GM18867 (cell line): ENCODE data around the gene GPR161.

Source experiments
- ATAC-seq: cut with Tn5 transposase; IDR thresholded peaks from one replicate; pipeline ENCODE4 v1.9.1; 2021; ENCODE audit warnings: mild to moderate bottlenecking, moderate library complexity; ENCODE audit not compliant: unreplicated experiment

The GPR161 gene

DNA sequence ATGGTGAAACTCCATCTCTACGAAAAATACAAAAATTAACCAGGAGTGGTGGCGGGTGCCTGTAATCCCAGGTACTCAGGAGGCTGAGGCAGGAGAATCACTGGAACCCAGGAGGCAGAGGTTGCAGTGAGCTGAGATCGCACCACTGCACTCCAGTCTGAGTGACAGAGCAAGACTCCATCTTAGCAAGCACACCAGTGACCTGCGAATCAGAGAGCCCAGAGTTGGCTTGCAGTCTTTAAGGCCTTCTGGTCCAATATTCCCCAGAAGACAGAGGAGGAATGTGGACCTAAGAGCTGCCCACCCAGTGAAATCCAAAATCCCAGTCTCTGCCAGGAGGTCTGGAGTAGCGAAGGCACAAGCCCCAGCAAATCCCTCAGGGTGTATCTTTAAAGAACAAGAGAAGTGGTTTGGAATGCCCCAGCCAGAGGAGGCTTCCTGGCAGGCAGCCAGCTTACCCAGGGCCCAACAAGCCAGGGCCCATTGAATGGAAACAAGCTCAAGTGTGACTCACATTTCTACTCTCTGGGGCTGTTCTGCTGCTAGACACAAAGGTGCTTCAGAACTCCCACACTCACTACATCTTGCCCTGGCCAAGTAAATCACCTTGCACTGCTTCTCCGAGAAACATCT is 23.9 kb downstream of the GPR161 start:
- ATAC-seq, result no peak

DNA sequence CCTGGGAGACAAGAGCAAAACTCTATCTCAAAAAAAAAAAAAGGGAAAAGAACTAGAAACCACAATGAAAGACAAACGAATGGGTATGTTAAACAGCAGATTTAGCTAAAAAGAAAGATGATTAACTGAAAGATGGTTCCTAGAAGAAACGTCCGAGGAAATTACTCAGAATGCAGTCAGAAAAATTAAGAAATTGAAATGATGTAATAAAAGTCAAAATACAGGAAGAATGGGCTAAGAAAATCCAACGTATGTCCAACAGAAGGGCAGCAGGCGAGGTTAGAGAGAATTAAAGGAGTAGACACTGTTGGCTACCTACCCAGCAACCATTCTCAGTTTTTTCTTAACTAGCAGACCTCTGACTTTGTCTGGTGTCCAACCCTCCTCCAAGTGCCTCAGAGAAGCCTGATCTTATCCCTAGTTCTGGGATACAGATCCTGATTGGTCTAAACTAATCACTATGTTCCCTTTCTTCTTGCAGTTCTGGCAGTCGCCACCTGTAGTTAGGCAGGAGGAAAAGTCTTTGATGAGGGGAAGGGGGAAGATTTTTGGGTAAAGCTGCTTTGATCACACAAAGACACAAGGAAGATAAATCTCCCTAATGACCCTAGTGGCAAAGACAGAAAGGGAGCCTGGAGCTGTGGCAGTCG is 25.7 kb downstream of the GPR161 start:
- ATAC-seq, result no peak

DNA sequence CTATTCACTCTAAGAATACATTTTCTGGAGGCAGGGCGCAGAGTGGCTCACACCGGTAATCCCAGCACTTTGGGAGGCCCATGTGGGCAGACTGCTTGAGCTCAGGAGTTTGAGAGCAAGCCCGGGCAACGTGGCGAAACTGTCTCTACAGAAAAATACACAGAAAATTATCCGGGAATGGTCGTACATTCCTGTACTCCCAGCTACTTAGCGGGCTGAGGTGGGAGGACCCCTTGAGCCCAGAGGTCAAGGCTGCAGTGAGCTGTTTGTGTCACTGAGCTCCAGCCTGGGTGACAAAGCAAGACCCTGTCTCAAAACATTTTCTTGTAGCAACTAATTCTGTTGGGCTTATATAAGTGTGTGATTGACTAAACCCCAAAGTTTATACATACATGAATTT is 30.5 kb downstream of the GPR161 start:
- ATAC-seq, result no peak

DNA sequence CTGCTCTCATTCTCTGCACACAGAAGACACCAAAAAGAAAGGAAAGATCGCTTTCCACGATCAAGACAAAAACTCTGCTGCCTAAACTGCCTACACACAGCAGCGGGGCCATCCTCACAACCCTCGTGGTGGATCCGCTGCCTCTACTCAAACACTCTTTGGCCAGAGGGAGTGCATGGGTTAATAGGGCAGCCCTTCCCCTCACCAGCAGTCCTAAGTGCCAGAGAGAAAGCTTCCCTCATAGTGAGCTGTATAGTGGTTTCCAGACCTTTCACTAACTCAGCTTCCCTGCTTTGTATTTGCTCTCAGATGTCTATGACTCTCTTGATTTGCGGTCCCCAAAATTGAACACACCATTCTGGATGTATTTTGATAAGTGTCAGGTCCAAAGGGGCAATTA is 30.9 kb downstream of the GPR161 start:
- ATAC-seq, result no peak

DNA sequence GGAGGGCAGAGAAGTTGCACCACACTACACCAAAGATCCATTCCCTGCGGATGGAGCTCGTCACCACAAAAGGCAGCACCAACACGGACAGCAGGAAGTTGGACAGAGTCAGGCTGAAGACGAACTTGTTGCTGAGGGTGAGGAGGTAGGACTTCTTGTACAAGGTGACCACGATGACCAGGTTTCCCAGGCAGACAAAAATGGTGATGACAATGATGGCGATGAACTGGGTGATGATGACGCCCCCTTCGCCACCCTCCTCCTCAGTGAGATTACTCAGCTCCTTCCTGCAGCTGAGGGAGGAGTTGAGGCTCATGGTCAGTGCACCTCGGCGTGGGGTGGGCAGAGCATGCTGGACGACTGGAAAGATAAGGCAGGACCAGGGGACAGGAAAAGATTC is 32.2 kb downstream of the GPR161 start:
- ATAC-seq, result no peak

DNA sequence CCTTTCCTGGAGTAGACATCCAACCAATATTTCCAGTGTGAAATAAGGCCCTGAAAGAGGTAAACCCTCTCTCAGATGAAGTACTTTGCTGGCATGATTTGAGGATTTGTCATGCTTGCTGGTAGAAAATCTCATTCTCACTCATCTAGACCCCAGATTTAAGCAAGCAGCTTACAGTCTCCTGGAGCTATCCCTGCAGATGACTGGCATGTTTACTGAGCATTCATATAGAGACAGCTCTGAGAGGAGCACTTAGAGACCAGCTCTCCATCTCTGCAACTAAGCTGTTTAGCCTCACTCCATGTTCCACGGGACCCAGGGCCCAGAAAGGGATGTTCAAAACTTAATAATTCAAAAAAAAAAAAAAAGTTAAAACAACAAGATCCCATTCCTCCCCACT is 34.2 kb downstream of the GPR161 start:
- no peak for ATAC-seq

DNA sequence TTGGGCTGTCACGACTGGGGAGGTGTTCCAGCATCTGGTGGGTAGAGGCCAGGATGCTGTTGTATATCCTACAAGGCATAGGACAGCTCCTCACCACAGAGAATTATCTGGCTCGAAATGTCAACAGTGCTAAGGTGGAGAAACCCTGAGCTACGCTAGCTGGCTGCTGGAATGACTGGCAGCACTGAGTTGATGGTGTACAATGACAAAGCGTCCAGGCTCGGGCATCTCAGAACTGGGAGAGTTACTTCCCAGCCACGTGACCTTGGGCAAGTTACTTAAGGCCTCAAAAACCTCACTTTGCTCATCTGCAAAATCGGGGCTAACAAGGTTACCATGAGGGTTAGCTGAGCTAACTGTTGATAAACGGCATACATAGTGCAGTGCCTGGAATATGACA is 35.4 kb downstream of the GPR161 start:
- ATAC-seq, result no peak

DNA sequence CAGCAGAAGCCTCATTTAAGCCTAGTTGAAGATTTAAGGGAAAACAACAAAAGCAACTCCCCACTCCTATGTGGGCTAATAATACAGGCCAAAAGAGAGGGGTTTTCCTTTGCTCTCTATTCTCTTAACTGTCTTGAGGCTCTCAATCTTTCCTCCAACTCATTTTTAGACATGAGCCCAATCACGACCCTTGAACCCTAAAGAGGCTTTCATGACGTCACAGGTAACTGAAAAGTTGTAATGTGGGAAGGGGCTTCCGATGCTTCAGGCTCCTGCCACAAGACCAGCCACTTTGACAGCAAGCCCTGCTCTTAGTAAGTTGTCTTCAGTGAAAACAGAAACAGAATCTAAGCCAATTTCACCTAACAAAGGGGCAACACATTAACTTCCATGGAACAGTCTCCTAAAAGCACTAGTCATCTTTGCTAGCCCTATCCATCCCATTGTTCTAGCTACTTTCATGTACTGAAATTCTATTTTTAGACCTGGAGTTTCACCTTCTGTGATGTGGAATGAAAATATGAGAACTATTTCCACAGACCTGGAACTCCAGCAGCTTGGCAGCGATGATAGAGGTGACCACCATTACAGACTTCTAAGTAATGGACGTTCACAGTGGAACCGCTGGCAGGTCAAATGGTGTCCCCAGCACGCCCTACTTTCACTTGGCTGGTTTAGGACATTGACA is 36.3 kb downstream of the GPR161 start:
- ATAC-seq, result no peak

DNA sequence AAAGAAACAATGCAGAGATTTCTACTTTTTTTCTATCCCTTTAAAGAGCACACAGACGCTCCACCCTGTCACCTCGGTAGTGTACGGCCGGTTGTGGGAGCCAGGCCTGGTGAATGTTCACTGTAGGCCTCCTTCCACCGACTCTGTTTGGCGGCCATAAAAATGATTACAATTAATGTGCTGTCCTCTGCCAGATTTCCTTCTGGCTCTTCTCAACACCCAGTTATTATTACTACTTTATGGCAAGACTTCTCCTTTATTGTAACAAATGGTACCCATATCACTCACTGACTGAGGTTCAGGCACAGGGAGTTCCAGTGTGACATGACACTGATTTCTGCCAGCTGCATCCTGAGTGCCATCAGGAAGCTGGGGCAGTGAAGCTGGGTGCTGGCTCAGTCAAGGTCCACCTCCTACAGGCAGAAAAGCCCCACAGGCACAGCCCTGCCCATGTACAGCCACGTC is 37.4 kb downstream of the GPR161 start:
- no peak for ATAC-seq

DNA sequence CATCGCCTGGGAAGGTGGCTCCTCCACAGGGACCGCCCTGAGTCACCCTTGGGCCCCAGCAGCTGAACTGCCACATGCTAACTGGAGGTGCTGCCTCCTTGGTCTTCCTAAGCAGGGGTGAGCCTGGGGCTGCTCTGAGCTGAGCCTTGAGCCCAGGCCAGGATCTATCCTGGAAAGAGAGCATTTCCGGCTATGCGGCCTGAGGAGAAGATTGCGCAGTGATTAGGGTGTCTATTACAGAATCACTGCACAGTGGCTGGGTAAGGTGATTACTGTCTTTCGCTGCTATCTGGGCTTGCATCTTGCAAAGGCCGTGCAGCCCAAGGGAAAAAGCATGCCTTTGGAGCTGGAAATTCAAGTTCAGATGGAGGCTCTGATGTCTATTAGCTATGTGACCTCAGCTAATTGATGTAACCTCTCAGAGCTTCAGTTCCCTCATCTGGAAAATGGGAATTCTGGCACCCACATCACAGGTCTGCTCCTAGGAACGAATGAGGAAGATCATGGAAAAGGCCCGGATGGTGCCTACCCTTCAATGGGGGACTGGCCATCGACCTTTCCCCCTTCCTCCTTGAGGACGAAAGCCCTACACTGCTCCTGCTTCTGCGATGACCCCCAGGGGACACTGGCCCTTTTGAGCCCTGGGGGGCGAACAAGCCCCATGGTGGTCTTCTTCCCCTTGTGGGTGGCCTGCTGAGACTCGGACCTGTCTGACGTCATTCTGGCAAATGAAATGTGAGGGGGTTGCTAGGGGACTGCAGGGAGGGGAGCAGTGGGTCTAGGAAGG is 38.0 kb downstream of the GPR161 start:
- ATAC-seq, result no peak

DNA sequence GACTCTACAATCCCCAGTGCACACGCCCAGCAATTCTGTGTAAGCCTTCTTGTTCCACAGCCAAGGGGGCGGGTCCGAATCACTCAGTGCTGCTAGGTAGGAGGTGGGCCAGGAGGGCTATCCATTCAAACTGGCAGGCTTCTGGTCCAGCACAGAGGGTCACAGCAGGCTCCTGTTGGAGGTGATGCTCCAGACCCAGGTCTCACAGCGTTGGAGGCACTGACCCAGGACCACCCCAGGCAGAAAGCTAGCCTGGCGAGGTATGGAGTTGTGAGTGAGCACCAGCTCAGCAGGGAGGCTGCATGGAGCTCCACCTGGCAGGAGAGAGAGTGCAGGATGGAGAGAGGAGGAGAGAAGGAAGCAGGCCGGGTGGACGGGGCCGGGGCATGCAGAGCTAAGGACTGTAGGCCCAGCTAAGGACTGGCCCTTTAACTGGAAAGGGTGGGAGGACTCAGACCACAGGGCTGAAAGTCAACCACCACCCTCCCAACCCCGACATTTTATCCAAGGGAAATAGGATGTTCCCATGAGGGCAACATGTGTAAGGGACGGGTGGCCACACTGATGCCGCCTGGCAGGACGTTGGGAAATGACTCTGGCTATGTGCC is 38.7 kb downstream of the GPR161 start:
- ATAC-seq, result no peak

DNA sequence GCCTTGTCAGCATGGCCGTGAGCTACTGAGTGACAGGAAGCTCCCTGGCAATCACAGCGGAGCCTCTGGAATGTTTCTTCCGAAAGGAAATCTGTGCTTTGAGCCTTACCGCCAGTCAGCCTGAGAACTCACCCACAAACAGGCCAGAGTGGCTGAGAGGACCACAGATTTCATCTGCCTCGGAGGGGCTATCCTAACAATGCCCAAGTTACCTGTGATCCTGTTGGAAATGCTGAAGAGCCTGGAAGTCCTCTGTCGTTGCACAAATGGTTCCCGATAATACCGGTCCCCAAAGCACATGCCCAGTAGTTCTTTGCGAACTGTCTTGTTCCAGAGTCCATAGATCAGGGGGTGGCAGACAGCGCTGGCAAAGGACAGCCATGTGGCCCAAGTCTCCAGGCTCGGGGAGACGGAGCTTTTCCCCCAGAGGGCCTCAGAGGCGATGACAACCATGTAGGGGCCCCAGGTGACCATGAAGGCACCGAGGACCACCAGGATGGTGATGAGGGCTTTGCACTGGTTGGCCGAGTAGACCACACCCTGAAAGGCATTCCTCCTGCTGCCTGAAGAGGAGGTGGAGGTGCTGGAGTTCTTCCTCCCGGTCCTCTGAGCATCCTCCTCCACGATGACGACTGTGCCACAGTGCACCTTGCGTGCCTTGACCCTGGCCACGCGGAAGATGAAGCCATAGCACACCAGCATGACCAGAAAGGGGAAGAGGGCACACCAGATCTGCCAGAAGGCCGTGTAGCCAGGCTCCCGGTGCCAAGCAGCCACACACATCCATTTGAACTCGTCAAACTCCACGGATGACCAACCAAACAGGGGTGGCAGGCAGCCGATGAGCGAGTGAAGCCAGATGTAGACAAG is 40.2 kb downstream of the GPR161 start:
- no peak for ATAC-seq

DNA sequence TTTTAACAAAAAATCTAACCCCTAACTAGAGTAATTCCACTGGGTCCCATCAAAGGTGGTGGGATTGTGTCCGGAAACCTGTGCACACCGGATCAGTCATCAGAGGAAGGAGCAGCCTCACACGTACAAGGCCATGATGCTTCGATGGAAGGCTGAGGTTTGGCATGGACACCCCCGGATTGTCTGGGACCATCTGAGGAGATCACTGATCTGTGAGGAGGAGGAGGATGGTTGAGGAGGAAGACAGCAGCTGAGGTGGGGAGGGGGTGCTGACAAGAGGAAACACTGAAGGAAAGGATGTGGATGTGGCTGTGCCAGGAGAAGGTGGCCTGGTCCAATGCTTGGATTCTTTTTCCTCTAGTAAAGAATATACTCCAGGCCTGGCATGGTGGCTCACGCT is 41.3 kb downstream of the GPR161 start:
- ATAC-seq, result no peak

DNA sequence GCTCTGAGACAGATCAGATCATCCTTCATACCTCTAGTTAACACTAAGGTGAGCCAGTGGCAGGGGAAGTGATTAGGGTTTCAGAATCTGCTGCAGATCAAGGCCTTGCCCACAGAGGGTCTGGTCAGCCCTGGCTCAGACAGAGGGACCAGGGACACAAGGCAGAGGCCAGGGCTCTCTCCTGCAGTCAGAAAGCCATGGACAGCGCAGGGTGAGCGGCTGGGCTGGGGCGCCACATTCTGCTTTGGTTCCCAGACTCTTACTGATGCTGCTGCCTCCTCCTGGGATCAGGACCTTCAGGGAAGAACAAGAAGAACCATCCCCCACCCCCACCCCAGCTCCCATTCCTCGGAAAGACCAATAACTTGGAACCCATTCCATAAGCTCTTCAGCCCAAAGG is 43.1 kb downstream of the GPR161 start:
- no peak for ATAC-seq

DNA sequence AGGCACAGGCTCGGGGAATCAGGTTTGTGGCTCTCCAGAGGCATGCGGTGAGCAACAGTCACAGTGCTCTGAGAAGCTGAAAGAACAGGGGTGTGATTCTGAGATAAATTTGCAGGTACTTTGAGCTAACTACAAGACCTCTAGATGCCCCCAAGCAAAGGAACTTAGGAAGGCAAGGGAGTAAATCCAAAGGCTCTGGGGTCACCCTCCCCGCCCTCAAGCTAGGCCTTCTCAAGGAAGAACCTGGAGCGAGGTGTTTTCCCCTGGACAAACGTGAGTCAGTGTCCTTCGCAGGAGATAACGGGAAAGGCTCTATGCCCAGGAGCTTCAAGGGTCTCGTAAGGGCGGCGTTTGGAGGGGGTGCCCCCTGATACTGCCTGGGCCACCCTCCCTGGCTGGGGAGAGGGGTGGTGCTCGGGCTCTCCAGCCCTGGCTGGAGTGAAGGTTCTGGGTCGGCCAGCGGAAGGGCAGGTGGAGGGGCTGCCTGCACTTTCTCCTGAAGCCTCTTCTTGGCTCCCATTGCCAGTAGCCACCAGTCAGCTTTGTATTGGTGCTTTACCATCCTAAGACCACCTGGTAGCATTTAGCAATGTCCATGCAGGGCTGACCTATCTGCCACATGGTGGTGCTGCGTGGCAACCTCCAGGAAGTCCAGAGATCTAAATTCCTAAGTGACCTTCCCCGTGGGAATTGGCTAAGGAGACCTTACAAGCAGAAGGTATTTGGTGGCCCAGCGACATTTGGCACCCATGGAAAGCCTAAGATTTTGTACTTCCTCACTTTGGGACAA is 44.0 kb downstream of the GPR161 start:
- no peak for ATAC-seq

DNA sequence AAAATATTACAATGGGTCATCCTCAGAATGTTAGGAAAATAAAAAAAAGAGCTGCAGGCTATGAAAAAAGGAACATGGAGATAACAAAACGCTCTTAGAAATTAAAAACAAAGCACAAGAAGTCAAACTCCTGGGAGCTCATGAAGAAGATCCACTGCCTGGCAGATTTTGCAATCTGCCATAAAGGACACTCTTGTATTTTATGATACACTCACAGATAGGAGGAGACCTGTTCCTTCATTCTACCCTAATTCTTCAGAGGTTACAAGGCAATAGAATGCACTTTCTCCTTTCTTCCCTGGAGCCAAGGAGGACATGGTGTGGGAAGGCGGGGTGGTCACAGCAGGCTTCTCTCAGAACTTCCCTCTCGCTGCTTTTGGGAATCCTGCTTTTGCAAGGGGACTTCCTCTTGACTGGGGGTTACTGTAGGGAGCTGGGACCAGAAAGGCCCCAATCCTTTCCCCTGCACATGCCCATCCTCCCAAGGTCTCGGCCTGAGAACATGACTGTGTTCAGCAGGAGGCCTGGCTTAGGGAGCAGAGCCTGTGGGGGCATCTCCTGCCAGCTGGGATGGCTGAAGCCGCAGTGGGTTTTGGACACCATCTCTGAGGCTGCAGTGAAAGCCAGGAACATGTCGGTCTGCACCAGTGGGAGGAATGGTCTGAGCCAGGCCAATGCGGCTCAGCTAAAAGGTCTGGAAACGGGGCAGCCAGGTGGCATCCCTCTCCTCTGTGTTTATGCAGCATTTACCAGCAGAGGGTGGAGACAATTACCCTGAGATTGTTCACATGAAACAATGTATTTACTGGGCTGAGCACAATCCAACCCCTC is 44.8 kb downstream of the GPR161 start:
- ATAC-seq, result no peak

DNA sequence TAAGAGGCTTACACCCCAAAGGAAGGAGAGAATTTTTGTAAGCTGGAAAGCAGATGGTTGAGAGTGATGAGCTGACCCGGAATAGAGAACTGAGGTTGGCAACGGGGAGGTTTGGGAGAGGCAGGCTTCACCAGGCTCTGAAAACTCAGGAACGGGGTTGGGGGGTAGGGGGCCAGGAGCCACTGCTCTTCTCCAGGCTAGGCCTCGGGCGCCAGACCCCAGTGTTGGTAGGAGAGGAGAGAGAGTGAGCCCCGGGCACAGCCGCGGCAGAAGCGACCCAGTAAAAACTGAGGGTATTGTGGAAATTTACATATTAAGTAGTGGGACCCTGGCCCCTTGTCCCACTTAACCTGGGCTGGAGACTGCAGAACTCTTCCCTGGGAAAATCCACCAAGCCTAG is 45.7 kb downstream of the GPR161 start:
- no peak for ATAC-seq

DNA sequence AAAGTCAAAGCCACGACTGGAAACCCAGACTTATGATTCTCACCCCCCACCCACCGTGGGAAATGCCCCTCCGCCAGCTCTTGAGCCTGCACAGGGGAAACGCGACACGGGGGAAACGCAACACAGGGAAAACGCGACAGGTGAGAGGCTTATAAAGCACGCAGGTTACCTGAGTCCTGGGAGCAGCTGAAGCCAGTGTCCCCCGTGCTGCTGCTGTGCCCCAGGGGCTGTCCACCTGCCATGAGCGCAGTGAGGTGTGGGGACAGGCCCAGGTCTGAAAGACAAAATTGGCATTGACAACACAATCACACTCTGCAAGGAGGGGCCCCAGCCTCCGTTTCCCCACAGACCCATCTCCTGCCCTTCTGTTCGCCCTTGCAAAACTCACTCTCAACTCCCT is 46.3 kb downstream of the GPR161 start:
- ATAC-seq, result no peak

DNA sequence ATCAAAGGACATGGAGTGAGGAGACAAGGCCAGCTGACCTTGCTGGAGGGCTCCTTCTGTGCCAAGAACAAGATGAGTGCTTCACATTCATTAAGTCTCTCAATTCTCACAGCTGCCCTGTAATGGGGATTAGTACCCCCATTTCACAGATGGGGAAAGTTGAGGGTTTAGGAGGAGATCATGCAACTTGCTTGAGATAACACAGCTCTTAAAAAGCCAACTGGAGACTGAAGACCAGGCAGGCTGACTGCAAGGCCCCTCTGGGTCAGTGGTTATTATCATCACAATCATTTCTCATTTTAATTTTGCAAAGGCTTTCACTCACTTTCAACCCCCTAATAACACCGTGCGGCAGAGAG is 46.8 kb downstream of the GPR161 start:
- ATAC-seq, result no peak
